ACC112 (cell line): Measurements from ENCODE around the gene LONRF2.
A peak's percentile ranks its signal among the peaks of the same experiment; 100 is the strongest.

Experiments
- H2AFZ ChIP-seq: fragments of 200-600 bp; sonication (generic); one replicate; pipeline ENCODE4 v1.6.0; 2017; ENCODE audit warnings: antibody characterized with exemption, low read length; ENCODE audit not compliant: unreplicated experiment
- H3K27ac ChIP-seq: fragments of 200-600 bp; sonication (generic); 2 replicates; pipeline ENCODE4 v1.5.1; 2014; ENCODE audit warnings: low read depth, mild to moderate bottlenecking, antibody characterized with exemption, low read length, moderate library complexity
- H3K27me3 ChIP-seq: fragments of 200-600 bp; sonication (generic); 2 replicates; pipeline ENCODE4 v1.6.1; 2014; ENCODE audit warnings: mild to moderate bottlenecking, antibody characterized with exemption, low read length, moderate library complexity, mixed read lengths; ENCODE audit not compliant: insufficient read depth
- H3K36me3 ChIP-seq: fragments of 200-600 bp; sonication (generic); 2 replicates; pipeline ENCODE4 v1.6.1; 2016; ENCODE audit warnings: mild to moderate bottlenecking, antibody characterized with exemption, low read length, moderate library complexity, mixed read lengths; ENCODE audit not compliant: insufficient read depth
- H3K4me1 ChIP-seq: fragments of 200-600 bp; sonication (generic); one replicate; pipeline ENCODE4 v1.6.1; 2016; ENCODE audit warnings: low read length, mixed read lengths; ENCODE audit not compliant: insufficient read depth, unreplicated experiment, control insufficient read depth
- H3K4me3 ChIP-seq: fragments of 200-600 bp; sonication (generic); 2 replicates; pipeline ENCODE4 v1.5.1; 2014; ENCODE audit warnings: mild to moderate bottlenecking, low read depth, low read length
- H3K79me2 ChIP-seq: fragments of 200-600 bp; sonication (generic); one replicate; pipeline ENCODE4 v1.6.0; 2016; ENCODE audit warnings: low read length; ENCODE audit not compliant: control insufficient read depth, unreplicated experiment, insufficient read depth

The LONRF2 gene

GRCh38 chr2:100339823-100340222 lies 17.5 kb upstream of the LONRF2 start:
- Histone ChIP-seq H3K4me1 (no peaks in the 10 kb centered on the region), H3K27ac (no peak overlapping the region), H3K79me2 (no peaks in the 10 kb centered on the region), H3K36me3 (no peaks in the 10 kb centered on the region), H3K27me3 (peaks cover 82% of the 10 kb centered on the region), H2AFZ (no peak overlapping the region), H3K4me3 (no peak overlapping the region)

DNA sequence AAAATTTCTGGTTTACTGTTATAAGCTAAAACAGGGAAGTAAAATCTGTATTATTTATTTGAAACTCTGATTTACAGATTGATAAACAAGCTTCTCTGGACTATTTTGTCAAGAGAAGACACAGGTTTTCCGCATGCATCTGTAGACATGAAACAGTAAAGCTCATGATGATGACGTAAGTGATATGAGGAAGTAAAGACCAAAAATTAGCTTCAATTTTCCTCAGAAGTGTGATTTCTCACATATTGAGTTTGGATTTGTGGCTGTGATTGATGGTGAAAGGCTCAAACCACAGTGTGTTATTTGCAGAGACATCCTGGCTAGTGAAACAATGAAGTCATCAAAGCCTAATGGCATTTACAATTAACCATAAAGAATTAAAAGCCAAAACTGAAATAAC lies 12.6 kb upstream of the LONRF2 start:
- H2AFZ ChIP-seq, result no peak overlapping the region
- no peaks in the 10 kb centered on the region for H3K79me2 ChIP-seq
- H3K27me3 ChIP-seq, result peaks cover 80% of the 10 kb centered on the region
- H3K4me3 ChIP-seq, result no peak overlapping the region
- no peak overlapping the region for H3K27ac ChIP-seq
- no peaks in the 10 kb centered on the region for H3K4me1 ChIP-seq
- H3K36me3 ChIP-seq, result no peaks in the 10 kb centered on the region

- Histone ChIP-seq H3K4me3 (no peak overlapping the region), H3K79me2 (no peaks in the 10 kb centered on the region), H2AFZ (no peak overlapping the region), H3K4me1 (no peaks in the 10 kb centered on the region), H3K27me3 (peaks cover 76% of the 10 kb centered on the region), H3K36me3 (no peaks in the 10 kb centered on the region), H3K27ac (no peak overlapping the region)
Observed at GRCh38 chr2:100327742-100328141, 5.4 kb upstream of the LONRF2 start.

DNA sequence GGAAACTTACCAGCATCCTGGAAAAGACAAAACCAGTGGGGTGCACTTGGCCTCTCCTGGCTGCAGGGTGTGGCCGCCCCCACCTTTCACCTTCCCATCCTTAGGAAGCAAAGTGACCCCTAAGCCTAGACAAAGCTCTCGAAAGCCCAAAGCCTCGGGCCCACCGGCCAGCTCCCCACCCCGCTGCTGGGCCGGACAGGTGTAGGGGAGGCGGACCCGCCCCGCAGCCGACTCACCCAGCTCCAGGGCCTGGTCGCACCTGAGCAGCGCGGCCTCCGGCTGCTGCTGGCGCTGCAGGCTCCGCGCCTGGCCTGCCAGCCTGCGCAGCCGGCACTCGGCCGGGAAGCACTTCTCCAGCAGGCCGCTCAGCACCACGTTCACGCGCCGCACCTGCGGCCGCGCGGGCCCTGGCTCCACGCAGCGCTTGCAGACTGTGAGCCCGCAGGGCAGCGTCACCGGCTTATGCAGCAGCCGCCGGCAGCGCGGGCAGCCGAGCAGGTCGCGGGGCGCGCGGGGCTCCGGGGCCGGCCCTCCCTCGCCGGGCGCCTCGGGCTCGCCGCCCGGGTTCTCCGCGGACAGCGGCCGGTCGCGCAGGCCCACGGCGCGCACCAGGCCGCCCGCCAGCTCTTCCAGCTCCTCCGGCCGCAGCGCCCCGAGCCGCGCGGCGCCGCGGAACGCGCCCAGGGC lies 979 bp downstream of the LONRF2 start:
- Histone ChIP-seq H3K36me3 (no peaks in the 10 kb centered on the region), H3K27me3 (peaks cover 89% of the 10 kb centered on the region), H3K27ac (no peak overlapping the region), H3K4me3 (peak overlapping the region; percentile 73), H3K79me2 (no peaks in the 10 kb centered on the region), H3K4me1 (no peaks in the 10 kb centered on the region), H2AFZ (peak overlapping the region; percentile 34)

DNA sequence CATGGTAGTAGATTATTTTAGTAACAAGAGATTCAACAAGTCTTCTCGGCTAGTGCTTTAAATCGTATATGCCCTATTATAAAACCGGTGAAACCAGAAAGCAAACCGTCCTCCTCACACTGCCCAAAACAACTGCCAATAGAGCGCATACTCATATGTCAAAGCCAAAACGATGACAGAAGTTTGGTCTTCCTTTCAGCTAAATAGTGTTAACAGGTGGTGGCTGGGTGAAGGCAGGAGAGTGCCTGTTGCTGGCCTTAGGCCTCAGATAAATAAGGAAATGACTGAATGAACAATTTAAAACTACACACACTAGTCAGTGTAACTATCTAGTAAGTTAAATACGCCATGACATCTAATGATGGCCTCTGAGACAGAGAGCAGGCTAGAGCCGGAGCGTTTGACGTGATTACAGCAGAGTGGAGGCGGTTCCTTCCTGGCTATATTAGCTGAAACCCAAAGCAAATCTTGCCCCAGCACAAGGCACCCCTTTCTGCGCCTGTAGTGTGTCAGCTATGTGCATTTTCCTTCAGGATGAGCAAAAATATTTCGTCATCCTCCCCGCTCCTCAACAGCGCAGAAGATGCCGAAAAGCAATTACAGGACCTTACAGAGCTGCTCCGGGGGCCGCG lies 1.6 kb downstream of the LONRF2 start:
- Histone ChIP-seq H3K79me2 (no peaks in the 10 kb centered on the region), H3K36me3 (no peaks in the 10 kb centered on the region), H3K4me3 (no peak overlapping the region), H3K27ac (no peak overlapping the region), H3K4me1 (no peaks in the 10 kb centered on the region), H3K27me3 (peaks cover 83% of the 10 kb centered on the region), H2AFZ (no peak overlapping the region)

DNA sequence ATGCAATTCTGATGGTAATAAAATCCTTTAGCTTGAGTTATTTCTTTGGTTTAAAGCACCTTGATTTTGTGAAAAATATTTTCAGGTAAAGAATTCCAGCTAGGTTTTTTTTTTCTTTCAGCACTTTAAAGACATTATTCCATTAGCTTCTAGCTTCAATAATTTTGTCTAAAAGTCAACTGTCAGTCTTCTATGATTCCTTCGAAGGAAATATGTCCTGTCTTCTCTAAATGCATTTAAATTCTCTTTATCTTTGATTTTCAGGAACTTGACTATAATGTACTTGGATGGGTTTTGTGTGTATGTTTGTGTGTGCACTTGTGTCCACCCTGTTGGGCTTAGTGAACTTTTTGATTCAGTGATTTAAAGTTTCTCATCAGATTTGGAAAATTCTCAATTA lies 4.7 kb downstream of the LONRF2 start:
- Histone ChIP-seq H3K36me3 (no peaks in the 10 kb centered on the region), H3K79me2 (no peaks in the 10 kb centered on the region), H3K27me3 (peaks cover 57% of the 10 kb centered on the region), H2AFZ (no peak overlapping the region), H3K4me3 (no peak overlapping the region), H3K4me1 (no peaks in the 10 kb centered on the region), H3K27ac (no peak overlapping the region)

DNA sequence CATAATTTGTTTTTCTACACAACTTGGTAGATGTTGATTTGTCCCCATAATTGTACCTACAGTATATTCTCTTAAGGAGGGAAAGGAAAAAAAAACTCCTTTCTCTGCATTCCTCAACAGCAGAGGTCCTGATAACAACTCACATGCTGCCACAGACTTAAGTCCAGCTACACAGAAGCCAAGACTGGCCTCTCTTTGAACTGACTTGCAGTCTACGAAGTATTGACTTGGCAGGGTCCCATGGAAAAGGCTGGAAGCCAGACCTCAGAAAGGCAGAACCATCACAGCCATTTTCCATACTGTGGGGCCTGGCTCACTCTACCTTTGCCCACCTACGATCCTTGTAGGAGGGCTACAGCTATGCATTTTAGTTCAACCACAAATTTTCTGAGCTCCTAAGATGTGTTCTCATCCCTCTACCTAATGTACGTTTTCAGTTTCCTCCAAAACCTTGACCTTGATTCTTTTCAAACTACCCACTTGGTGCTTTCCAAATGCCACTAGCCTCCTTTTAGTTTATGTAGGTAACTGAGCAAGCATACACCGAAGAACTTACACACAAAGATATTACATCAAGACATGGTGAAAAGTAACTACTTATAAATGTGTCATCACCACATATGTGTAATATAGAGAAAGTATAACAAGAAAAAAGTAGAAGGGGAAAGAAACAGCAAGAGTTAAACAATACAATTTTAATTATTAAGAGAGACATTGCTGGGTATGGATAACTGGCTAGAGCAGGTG lies 12.2 kb downstream of the LONRF2 start:
- H2AFZ ChIP-seq, result no peak overlapping the region
- H3K27me3 ChIP-seq, result peaks cover 8% of the 10 kb centered on the region; the same call in 1 of the 2 replicates
- H3K79me2 ChIP-seq, result no peaks in the 10 kb centered on the region
- H3K4me3 ChIP-seq, result no peak overlapping the region
- H3K36me3 ChIP-seq, result no peaks in the 10 kb centered on the region
- no peaks in the 10 kb centered on the region for H3K4me1 ChIP-seq
- H3K27ac ChIP-seq, result no peak overlapping the region

GRCh38 chr2:100309311-100309710 lies 13.0 kb downstream of the LONRF2 start:
- H3K27ac ChIP-seq, result no peak overlapping the region
- no peaks in the 10 kb centered on the region for H3K36me3 ChIP-seq
- no peaks in the 10 kb centered on the region for H3K4me1 ChIP-seq
- H3K27me3 ChIP-seq, result 0 out of 2 replicates have a peak, but pooled peaks cover 4% of the 10 kb centered on the region
- no peak overlapping the region for H2AFZ ChIP-seq
- no peaks in the 10 kb centered on the region for H3K79me2 ChIP-seq
- no peak overlapping the region for H3K4me3 ChIP-seq

DNA sequence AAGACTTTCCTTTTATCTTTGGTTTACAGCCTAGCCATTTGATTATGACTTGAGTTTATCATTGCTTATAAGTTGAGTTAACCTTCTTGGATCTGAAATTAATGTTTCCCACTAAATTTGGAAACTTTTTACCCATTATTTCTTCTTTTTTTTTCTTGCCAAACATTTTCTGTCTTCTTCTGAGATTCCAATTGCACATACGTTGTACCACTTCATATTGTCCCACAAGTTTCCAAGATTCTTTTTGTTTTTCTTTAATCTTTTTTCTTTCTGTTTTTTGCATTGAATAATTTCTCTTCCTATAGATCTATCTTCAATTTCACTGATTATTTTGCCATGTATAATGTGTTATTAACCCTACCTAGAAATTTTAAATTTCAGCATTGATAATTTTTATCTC lies 18.6 kb downstream of the LONRF2 start:
- no peaks in the 10 kb centered on the region for H3K79me2 ChIP-seq
- no peaks in the 10 kb centered on the region for H3K4me1 ChIP-seq
- no peak overlapping the region for H3K27ac ChIP-seq
- no peaks in the 10 kb centered on the region for H3K36me3 ChIP-seq
- H3K27me3 ChIP-seq, result peaks cover 27% of the 10 kb centered on the region
- no peak overlapping the region for H3K4me3 ChIP-seq
- H2AFZ ChIP-seq, result no peak overlapping the region

DNA sequence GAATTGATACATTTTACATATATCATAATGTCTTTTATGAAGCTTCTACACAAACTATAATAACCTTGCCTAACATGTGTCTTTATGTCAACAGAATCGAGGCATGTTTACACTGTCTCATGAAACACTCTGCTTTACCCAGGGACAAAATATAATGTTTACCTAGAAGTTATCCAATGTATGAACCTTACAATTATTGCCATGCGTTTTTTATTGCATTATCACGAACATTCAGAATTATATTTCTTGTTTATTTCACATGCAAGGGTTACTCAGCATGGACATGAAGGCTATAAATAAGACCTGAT lies 19.8 kb downstream of the LONRF2 start:
- H3K4me3 ChIP-seq, result no peak overlapping the region
- no peaks in the 10 kb centered on the region for H3K79me2 ChIP-seq
- no peaks in the 10 kb centered on the region for H3K36me3 ChIP-seq
- no peak overlapping the region for H2AFZ ChIP-seq
- peaks cover 36% of the 10 kb centered on the region for H3K27me3 ChIP-seq
- H3K27ac ChIP-seq, result no peak overlapping the region
- H3K4me1 ChIP-seq, result no peaks in the 10 kb centered on the region
